GM20431 (cell line): ENCODE measurements around the gene ZCCHC9.

Source experiments
- in situ Hi-C: fragments of 300-500 bp; cut with MseI, MboI; formaldehyde crosslinking; loops from one replicate; pipeline ENCODE4 v1.15.0; 2020; ENCODE audit warnings: low sequenced_read_pairs; ENCODE audit not compliant: unreplicated experiment

Gene ZCCHC9

GRCh38 chr5:81353189-81353588 lies 51.8 kb downstream of the ZCCHC9 start:
- in situ Hi-C loops: no loop called here

GRCh38 chr5:81354093-81354492 lies 52.7 kb downstream of the ZCCHC9 start:
- in situ Hi-C loops: no loop called here

GRCh38 chr5:81355291-81356251 lies 54.2 kb downstream of the ZCCHC9 start:
- in situ Hi-C loops: no loop called here

GRCh38 chr5:81359108-81359507 lies 57.7 kb downstream of the ZCCHC9 start:
- in situ Hi-C loops: no loop called here

DNA sequence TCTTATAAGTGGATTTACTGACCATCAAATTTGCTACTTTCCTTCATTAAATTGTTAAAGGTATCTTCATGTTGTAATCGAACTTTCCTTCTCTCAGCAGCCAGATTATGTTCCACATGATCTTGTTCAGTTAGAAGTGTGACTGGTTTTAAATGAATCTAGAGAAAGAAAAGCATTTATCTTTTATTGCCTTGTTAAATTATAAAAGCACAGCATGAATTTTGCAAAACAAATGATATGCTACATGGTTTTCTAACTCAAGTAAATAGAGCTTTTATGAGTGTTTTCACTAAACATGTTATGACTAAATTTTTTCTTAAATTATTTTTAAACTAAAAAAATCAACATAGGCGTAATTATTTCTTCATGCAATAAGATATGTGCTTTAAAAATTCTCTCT lies 58.5 kb downstream of the ZCCHC9 start:
- in situ Hi-C loops: no loop called here

DNA sequence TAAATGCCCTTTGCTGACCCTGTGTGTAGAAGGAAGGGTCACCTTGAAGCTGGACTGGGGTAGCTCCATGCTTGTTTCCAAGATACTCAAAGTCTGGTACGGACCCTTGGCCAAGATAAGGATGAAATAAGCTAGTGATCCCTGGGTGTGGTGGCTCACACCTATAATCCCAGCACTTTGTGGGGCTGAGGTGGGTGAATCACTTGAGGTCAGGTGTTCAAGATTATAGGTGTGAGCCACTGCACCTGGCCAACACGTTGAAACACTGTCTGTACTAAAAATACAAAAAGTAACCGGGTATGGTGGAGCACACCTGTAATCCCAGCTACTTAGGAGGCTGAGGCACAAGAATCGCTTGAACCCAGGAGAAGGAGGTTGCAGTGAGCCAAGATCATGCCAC lies 59.3 kb downstream of the ZCCHC9 start:
- in situ Hi-C loops: no loop called here

DNA sequence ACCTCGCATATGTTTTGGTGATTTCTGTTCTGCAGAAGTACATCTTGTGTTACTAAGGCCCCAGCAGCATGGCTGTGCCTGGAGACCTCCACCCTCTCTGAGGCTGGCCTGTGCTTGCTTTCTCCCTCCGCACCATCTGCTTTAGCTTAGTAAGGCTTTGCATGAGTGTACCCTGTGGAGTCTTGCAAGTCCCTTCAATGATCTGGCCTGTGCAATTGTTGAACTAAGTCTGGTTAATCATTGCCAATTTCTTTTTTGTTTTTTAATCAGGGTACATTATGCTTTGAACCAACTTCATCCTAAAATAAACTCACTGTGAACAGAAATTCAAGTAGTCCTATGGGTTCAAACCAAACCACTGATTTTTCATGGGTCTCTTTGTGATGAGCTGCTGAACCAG lies 60.2 kb downstream of the ZCCHC9 start:
- in situ Hi-C loops: no loop called here
